Mesothelial cell of epicardium (in vitro differentiated cells): ENCODE data around the gene SLC12A5. TPM values are rescaled to one million over a fixed set of nuclear protein-coding genes. Genes with fewer than 3 reads are reported as not detected.

Source experiments
- DNase-seq, 2 experiments: peaks; one replicate each; pipeline ENCODE4 v3.0.0; 2021; ENCODE audit warnings: low spot score in 2 of 2; ENCODE audit not compliant: unreplicated experiment in 2 of 2
- H3K27ac Mint-ChIP-seq: 2 replicates; pipeline ENCODE4 v1.8.0; 2021; ENCODE audit warnings: mixed read lengths
- H3K27me3 Mint-ChIP-seq: 2 replicates; pipeline ENCODE4 v1.8.0; 2021; ENCODE audit warnings: low read depth, mixed read lengths
- H3K36me3 Mint-ChIP-seq: 2 replicates; pipeline ENCODE4 v1.8.0; 2021; ENCODE audit warnings: mixed read lengths
- H3K4me1 Mint-ChIP-seq: 2 replicates; pipeline ENCODE4 v1.8.0; 2021; ENCODE audit warnings: mixed read lengths
- H3K4me3 Mint-ChIP-seq: 2 replicates; pipeline ENCODE4 v1.8.0; 2021; ENCODE audit warnings: mild to moderate bottlenecking, moderate library complexity, mixed read lengths
- H3K9me3 Mint-ChIP-seq: 2 replicates; pipeline ENCODE4 v1.8.0; 2021; ENCODE audit warnings: mixed read lengths
- CTCF ChIP-seq: fragments of 200-600 bp; sonication (generic); IDR thresholded peaks from one replicate; pipeline ENCODE4 v1.5.0; 2021; ENCODE audit warnings: antibody characterized with exemption; ENCODE audit not compliant: unreplicated experiment
- total RNA-seq: library from RNA; stranded (reverse); gene quantifications from 3 replicates; pipeline ENCODE4 v1.2.1, GENCODE V29; 2021

SLC12A5 gene
- total RNA-seq, 1 donor from 2014 or later: 6.9 TPM

- peaks cover 60% of the 10 kb centered on the region for H3K36me3 Mint-ChIP-seq
- DNase-seq: no peak
- H3K9me3 Mint-ChIP-seq: no peaks in the 10 kb centered on the region
- no peak for TF ChIP-seq CTCF
- H3K27me3 Mint-ChIP-seq: peaks cover 30% of the 10 kb centered on the region
- no peak overlapping the region for H3K4me3 Mint-ChIP-seq
- H3K27ac Mint-ChIP-seq: no peak overlapping the region
- peaks cover 10% of the 10 kb centered on the region for H3K4me1 Mint-ChIP-seq
Measured at GRCh38 chr20:46062621-46063020, 33.6 kb downstream of the SLC12A5 start.

GRCh38 chr20:46063151-46063550 is 34.1 kb downstream of the SLC12A5 start:
- Mint-ChIP-seq H3K27me3 (peaks cover 25% of the 10 kb centered on the region), H3K27ac (no peak overlapping the region), H3K9me3 (no peaks in the 10 kb centered on the region), H3K4me1 (peaks cover 8% of the 10 kb centered on the region), H3K36me3 (peaks cover 60% of the 10 kb centered on the region), H3K4me3 (no peak overlapping the region)
- no peak for TF ChIP-seq CTCF
- no peak for DNase-seq

GRCh38 chr20:46063652-46064054 is 34.6 kb downstream of the SLC12A5 start:
- no peak for DNase-seq
- Mint-ChIP-seq H3K4me1 (peaks cover 5% of the 10 kb centered on the region), H3K9me3 (no peaks in the 10 kb centered on the region), H3K27me3 (peaks cover 20% of the 10 kb centered on the region), H3K36me3 (peaks cover 65% of the 10 kb centered on the region), H3K27ac (no peak overlapping the region), H3K4me3 (no peak overlapping the region)
- no peak for TF ChIP-seq CTCF

- H3K27me3 Mint-ChIP-seq: peaks cover 7% of the 10 kb centered on the region
- DNase-seq: no peak
- H3K4me1 Mint-ChIP-seq: no peaks in the 10 kb centered on the region
- H3K36me3 Mint-ChIP-seq: peaks cover 66% of the 10 kb centered on the region
- TF ChIP-seq CTCF: no peak
- no peak overlapping the region for H3K4me3 Mint-ChIP-seq
- H3K9me3 Mint-ChIP-seq: no peaks in the 10 kb centered on the region
- H3K27ac Mint-ChIP-seq: no peak overlapping the region
Measured at GRCh38 chr20:46065006-46065405, 36.0 kb downstream of the SLC12A5 start.

- H3K36me3 Mint-ChIP-seq: peaks cover 61% of the 10 kb centered on the region
- peaks cover under 1% of the 10 kb centered on the region for H3K27me3 Mint-ChIP-seq
- H3K4me1 Mint-ChIP-seq: no peaks in the 10 kb centered on the region
- TF ChIP-seq CTCF: no peak
- DNase-seq: no peak
- no peak overlapping the region for H3K4me3 Mint-ChIP-seq
- H3K27ac Mint-ChIP-seq: no peak overlapping the region
- H3K9me3 Mint-ChIP-seq: no peaks in the 10 kb centered on the region
Measured at GRCh38 chr20:46065691-46066090, 36.7 kb downstream of the SLC12A5 start.
